ENCODE measurements around the gene DDX52. TPM values are rescaled to one million over a fixed set of nuclear protein-coding genes. Genes with fewer than 3 reads are reported as not detected.
A peak's percentile ranks its signal among the peaks of the same experiment; 100 is the strongest.

The DDX52 gene
- total and polyA plus RNA-seq, 9 of the 15 experiments (the other 6 are each of a cell fraction or from before 2014, with no cell fraction given): 19.1 to 50.5 (median 34.8) TPM

DNA sequence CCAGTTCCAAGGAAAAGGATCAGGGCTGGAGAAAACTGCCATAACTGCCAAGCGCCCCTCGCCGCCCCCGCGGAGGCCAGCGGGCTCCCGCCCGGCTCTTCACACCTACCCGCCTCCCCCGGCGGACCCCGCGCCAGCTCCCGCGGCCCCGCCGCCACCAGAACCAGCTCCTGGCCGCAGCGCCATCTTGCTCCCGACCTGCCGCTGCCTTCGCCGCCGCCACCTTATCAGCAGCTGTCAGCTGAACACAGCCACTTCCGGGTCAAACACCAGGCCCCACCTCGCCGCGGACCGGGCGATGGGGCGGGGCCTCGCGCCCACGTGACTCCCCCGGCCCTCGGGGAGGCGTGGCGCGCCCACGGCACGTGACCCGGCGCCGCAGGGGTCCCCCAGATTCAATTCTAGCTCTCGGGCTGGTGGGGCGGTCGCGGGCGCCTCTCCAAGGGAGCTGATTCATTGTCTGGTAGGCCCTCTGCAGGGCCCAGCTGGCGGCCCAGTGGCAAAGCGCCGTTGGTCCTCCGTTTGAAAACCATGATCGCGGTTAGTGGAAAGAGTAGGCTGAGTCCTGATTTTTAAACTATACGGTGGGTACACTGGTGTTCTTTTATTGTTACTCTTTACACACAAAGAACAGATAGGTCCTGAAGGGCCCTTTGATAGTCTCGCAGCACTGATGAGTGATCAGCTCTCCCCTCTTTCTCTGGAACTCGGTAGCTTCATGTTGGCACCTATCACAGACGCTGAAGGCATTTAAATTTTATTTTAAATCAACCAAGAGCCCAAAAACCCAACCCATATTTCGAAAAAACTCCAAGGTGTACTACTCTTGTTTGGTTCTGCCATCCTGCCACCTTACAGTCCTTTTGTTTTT is 33.8 kb downstream of the DDX52 start, which contains the start of gene SYNRG (continued):
- TF ChIP-seq ATF1 (CRISPR knock-in tag; IDR thresholded peaks at IDR 0.05) (no peak), ATF1 (tag; IDR thresholded peaks at IDR 0.05) (peak; percentile 74), TCF7 (IDR thresholded peaks at IDR 0.05; ENCODE audit: borderline replicate concordance) (0 out of 2 replicates have a peak, but pooled peaks have one; percentile 29), MECOM (CRISPR knock-in tag; IDR thresholded peaks at IDR 0.05) (peak; percentile 67; the same call in 1 of the 2 replicates), RAD51 (IDR thresholded peaks at IDR 0.05; ENCODE audit: borderline replicate concordance, low read depth) (peak; percentile 96), ZBTB7A (IDR thresholded peaks at IDR 0.05; ENCODE audit: borderline replicate concordance, control insufficient read depth, low read depth, low read length) (peak; percentile 48; the same call in 1 of the 2 replicates), NFRKB (IDR thresholded peaks at IDR 0.05; ENCODE audit: low read depth) (peak; percentile 83; the same call in 1 of the 2 replicates), SIN3B (IDR thresholded peaks at IDR 0.05; ENCODE audit: low read depth) (peak; percentile 43; the same call in 1 of the 2 replicates), TAL1 (IDR thresholded peaks at IDR 0.05) (peak; percentile 45; the same call in 1 of the 2 replicates), PHF8 (IDR thresholded peaks at IDR 0.05; ENCODE audit: borderline replicate concordance, low read length) (peak; percentile 79; the same call in 1 of the 2 replicates), EP300 (IDR thresholded peaks at IDR 0.05; ENCODE audit: low read length) (peak; percentile 62)
- TF ChIP-seq, protein P1, sequence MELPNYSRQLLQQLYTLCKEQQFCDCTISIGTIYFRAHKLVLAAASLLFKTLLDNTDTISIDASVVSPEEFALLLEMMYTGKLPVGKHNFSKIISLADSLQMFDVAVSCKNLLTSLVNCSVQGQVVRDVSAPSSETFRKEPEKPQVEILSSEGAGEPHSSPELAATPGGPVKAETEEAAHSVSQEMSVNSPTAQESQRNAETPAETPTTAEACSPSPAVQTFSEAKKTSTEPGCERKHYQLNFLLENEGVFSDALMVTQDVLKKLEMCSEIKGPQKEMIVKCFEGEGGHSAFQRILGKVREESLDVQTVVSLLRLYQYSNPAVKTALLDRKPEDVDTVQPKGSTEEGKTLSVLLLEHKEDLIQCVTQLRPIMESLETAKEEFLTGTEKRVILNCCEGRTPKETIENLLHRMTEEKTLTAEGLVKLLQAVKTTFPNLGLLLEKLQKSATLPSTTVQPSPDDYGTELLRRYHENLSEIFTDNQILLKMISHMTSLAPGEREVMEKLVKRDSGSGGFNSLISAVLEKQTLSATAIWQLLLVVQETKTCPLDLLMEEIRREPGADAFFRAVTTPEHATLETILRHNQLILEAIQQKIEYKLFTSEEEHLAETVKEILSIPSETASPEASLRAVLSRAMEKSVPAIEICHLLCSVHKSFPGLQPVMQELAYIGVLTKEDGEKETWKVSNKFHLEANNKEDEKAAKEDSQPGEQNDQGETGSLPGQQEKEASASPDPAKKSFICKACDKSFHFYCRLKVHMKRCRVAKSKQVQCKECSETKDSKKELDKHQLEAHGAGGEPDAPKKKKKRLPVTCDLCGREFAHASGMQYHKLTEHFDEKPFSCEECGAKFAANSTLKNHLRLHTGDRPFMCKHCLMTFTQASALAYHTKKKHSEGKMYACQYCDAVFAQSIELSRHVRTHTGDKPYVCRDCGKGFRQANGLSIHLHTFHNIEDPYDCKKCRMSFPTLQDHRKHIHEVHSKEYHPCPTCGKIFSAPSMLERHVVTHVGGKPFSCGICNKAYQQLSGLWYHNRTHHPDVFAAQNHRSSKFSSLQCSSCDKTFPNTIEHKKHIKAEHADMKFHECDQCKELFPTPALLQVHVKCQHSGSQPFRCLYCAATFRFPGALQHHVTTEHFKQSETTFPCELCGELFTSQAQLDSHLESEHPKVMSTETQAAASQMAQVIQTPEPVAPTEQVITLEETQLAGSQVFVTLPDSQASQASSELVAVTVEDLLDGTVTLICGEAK (IDR thresholded peaks at IDR 0.05): peak; percentile 86
- TF ChIP-seq, protein P1 (CRISPR knock-in tag; IDR thresholded peaks at IDR 0.05): no peak
- TF ChIP-seq, protein P2, sequence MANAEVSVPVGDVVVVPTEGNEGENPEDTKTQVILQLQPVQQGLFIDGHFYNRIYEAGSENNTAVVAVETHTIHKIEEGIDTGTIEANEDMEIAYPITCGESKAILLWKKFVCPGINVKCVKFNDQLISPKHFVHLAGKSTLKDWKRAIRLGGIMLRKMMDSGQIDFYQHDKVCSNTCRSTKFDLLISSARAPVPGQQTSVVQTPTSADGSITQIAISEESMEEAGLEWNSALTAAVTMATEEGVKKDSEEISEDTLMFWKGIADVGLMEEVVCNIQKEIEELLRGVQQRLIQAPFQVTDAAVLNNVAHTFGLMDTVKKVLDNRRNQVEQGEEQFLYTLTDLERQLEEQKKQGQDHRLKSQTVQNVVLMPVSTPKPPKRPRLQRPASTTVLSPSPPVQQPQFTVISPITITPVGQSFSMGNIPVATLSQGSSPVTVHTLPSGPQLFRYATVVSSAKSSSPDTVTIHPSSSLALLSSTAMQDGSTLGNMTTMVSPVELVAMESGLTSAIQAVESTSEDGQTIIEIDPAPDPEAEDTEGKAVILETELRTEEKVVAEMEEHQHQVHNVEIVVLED (CRISPR knock-in tag; IDR thresholded peaks at IDR 0.05): peak; percentile 58
- TF ChIP-seq, protein P3, sequence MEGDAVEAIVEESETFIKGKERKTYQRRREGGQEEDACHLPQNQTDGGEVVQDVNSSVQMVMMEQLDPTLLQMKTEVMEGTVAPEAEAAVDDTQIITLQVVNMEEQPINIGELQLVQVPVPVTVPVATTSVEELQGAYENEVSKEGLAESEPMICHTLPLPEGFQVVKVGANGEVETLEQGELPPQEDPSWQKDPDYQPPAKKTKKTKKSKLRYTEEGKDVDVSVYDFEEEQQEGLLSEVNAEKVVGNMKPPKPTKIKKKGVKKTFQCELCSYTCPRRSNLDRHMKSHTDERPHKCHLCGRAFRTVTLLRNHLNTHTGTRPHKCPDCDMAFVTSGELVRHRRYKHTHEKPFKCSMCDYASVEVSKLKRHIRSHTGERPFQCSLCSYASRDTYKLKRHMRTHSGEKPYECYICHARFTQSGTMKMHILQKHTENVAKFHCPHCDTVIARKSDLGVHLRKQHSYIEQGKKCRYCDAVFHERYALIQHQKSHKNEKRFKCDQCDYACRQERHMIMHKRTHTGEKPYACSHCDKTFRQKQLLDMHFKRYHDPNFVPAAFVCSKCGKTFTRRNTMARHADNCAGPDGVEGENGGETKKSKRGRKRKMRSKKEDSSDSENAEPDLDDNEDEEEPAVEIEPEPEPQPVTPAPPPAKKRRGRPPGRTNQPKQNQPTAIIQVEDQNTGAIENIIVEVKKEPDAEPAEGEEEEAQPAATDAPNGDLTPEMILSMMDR (IDR thresholded peaks at IDR 0.05 in 2 of 3, conservative IDR thresholded peaks at IDR 0.05 in 1 of 3; ENCODE audit: insufficient read depth in 2 of 3, low read depth in 1 of 3, low read length in 3 of 3): peak; percentile 53 to 96 (median 71)

Measured in K562 (cell line).